ENCODE results near the gene TRIM59. TPM values are rescaled to one million over a fixed set of nuclear protein-coding genes. Genes with fewer than 3 reads are reported as not detected.

The TRIM59 gene
- total RNA-seq, 1 donor from 2014 or later: 120 TPM

DNA sequence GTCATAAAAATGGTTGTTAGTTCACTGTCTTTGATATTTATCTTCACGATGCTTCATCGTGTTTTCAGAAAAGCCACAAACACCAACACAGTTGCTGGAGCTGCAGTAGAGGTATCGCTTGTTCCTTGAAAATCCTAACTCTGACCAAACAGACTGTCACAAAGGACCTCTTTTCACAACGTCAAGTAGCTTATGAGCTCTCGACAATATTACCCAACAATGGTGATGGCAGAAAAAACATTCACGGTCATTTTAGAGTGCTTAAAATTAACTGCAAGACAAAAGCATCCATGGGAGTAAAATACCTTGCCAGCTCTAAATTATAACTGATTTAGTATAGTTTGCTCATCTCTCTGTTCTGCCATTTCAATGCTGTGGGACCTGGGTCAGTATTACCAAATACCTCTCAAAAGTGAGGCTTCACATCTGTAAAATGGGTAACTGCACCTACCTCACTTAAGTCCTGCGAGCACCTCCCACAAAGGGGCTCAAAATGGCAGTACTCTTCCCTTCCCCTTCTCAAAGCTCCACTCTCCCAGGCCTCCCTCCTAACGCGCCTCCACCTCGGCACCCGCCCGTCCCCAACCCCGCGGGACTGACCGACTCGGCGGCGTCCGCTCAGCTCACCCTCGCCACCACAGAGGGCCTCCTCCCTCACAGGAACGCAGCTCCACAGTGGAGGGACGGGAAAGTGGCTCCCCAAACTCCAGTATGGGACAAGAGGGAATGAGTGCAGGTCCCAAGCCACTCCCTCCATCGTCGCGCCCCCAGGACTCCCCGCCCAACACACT is 546 bp downstream of the TRIM59 start:
- peak; percentile 12 for DNase-seq (ENCODE audit: low spot score)
- Histone ChIP-seq H3K4me3 (peak overlapping the region; percentile 77), H3K4me1 (peaks cover 22% of the 10 kb centered on the region), H3K9ac (peak overlapping the region; percentile 58), H3K27ac (peak overlapping the region; percentile 98), H3K9me3 (ENCODE audit: low read depth) (no peaks in the 10 kb centered on the region), H3K36me3 (peaks cover 23% of the 10 kb centered on the region), H3K79me2 (ENCODE audit: low read depth) (peaks cover 61% of the 10 kb centered on the region), H3K27me3 (no peaks in the 10 kb centered on the region), H3K4me2 (peak overlapping the region; percentile 89), H4K20me1 (ENCODE audit: low read depth) (peaks cover 10% of the 10 kb centered on the region), H3F3A (ENCODE audit: low read depth) (peaks cover 23% of the 10 kb centered on the region), H2AFZ (replicated peaks) (peak overlapping the region; percentile 74)
- Mint-ChIP-seq H3K27me3 (ENCODE audit: insufficient read depth, low read depth) (peaks cover 4% of the 10 kb centered on the region), H3K4me1 (peaks cover 24% of the 10 kb centered on the region), H3K9me3 (peaks cover 11% of the 10 kb centered on the region), H3K36me3 (peaks cover 26% of the 10 kb centered on the region), H3K4me3 (peak overlapping the region; percentile 99), H3K27ac (peak overlapping the region; percentile 97)
- TF ChIP-seq EZH2phosphoT487 (IDR thresholded peaks at IDR 0.05) (no peak), CTCF (IDR thresholded peaks at IDR 0.05) (no peak), EZH2 (IDR thresholded peaks at IDR 0.05) (no peak)

DNA sequence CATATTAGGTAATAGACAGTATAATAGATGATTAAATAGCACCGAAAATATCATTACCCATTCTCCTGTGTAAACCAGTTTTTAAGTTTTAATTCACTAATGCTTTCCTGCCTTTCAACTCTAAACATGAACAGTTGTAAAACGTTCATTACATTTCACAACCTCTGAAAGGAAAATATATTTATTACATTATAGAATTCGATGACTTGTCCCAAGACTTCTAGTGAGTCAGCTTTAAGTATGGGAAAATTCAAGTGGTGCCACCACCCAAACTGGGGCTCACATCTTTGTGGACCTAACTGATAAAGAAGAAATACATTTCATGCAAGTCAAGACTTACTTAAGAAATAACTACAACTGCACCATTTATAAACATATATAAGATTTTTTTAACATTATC is 2.0 kb downstream of the TRIM59 start:
- H3K9me3 Mint-ChIP-seq: peaks cover 20% of the 10 kb centered on the region
- H3K9me3 ChIP-seq (ENCODE audit: low read depth): no peaks in the 10 kb centered on the region
- H3K27ac ChIP-seq: no peak overlapping the region
- no peak for DNase-seq (ENCODE audit: low spot score)
- peaks cover 36% of the 10 kb centered on the region for H3K36me3 ChIP-seq
- H3K36me3 Mint-ChIP-seq: peaks cover 40% of the 10 kb centered on the region
- peak overlapping the region; percentile 58 for H3K9ac ChIP-seq
- H3K27me3 Mint-ChIP-seq (ENCODE audit: insufficient read depth, low read depth): peaks cover 8% of the 10 kb centered on the region
- no peak overlapping the region for H2AFZ ChIP-seq (replicated peaks)
- peaks cover 24% of the 10 kb centered on the region for H3K4me1 Mint-ChIP-seq
- H4K20me1 ChIP-seq (ENCODE audit: low read depth): peaks cover 10% of the 10 kb centered on the region
- peaks cover 23% of the 10 kb centered on the region for H3F3A ChIP-seq (ENCODE audit: low read depth)
- peaks cover 76% of the 10 kb centered on the region for H3K79me2 ChIP-seq (ENCODE audit: low read depth)
- peaks cover 22% of the 10 kb centered on the region for H3K4me1 ChIP-seq
- H3K27ac Mint-ChIP-seq: no peak overlapping the region
- H3K4me2 ChIP-seq: peak overlapping the region; percentile 89
- no peaks in the 10 kb centered on the region for H3K27me3 ChIP-seq
- H3K4me3 Mint-ChIP-seq: peak overlapping the region; percentile 99
- peak overlapping the region; percentile 77 for H3K4me3 ChIP-seq
- TF ChIP-seq CTCF (IDR thresholded peaks at IDR 0.05): no peak
- no peak for TF ChIP-seq EZH2 (IDR thresholded peaks at IDR 0.05)
- TF ChIP-seq EZH2phosphoT487 (IDR thresholded peaks at IDR 0.05): no peak

- Histone ChIP-seq H3F3A (ENCODE audit: low read depth) (peaks cover 29% of the 10 kb centered on the region), H3K79me2 (ENCODE audit: low read depth) (peaks cover 86% of the 10 kb centered on the region), H3K36me3 (peaks cover 36% of the 10 kb centered on the region), H3K9ac (no peak overlapping the region), H3K27ac (no peak overlapping the region), H3K9me3 (ENCODE audit: low read depth) (no peaks in the 10 kb centered on the region), H3K4me2 (peak overlapping the region; percentile 89), H4K20me1 (ENCODE audit: low read depth) (peaks cover 18% of the 10 kb centered on the region), H3K4me1 (peaks cover 22% of the 10 kb centered on the region), H3K4me3 (peak overlapping the region; percentile 77), H2AFZ (replicated peaks) (no peak overlapping the region), H3K27me3 (no peaks in the 10 kb centered on the region)
- peaks cover 47% of the 10 kb centered on the region for H3K36me3 Mint-ChIP-seq
- no peak overlapping the region for H3K27ac Mint-ChIP-seq
- DNase-seq (ENCODE audit: low spot score): no peak
- H3K4me1 Mint-ChIP-seq: peaks cover 24% of the 10 kb centered on the region
- peaks cover 23% of the 10 kb centered on the region for H3K9me3 Mint-ChIP-seq
- H3K27me3 Mint-ChIP-seq (ENCODE audit: insufficient read depth, low read depth): peaks cover 8% of the 10 kb centered on the region
- H3K4me3 Mint-ChIP-seq: peak overlapping the region; percentile 65
- TF ChIP-seq EZH2 (IDR thresholded peaks at IDR 0.05): no peak
- no peak for TF ChIP-seq CTCF (IDR thresholded peaks at IDR 0.05)
- TF ChIP-seq EZH2phosphoT487 (IDR thresholded peaks at IDR 0.05): no peak
Observed at GRCh38 chr3:160446522-160447056, 3.0 kb downstream of the TRIM59 start.
